Mesenchymal stem cell (in vitro differentiated cells and primary cell): Measurements from ENCODE around the gene CYTL1.
A peak's percentile ranks its signal among the peaks of the same experiment; 100 is the strongest.

Experiments
- DNase-seq: peaks from one replicate; pipeline ENCODE4 v3.0.0-alpha.2; 2013
- H2AFZ ChIP-seq: one replicate; pipeline ENCODE4 v1.6.1; 2013; ENCODE audit warnings: low read depth, mild to moderate bottlenecking, control low read depth, inconsistent platforms, low read length, moderate library complexity
- H2AK5ac ChIP-seq: 2 replicates; pipeline ENCODE4 v1.6.1; 2013; ENCODE audit warnings: low read length, moderate library complexity, mild to moderate bottlenecking, inconsistent platforms; ENCODE audit not compliant: severe bottlenecking
- H2BK120ac ChIP-seq: one replicate; pipeline ENCODE4 v1.6.1; 2013; ENCODE audit warnings: low read depth, mild to moderate bottlenecking, inconsistent platforms, low read length, moderate library complexity
- H2BK12ac ChIP-seq, 2 experiments: one replicate each; pipeline ENCODE4 v1.6.1; 2013; ENCODE audit warnings: inconsistent platforms in 2 of 2, low read length in 2 of 2, mild to moderate bottlenecking in 2 of 2, moderate library complexity in 2 of 2, control low read depth in 1 of 2
- H2BK15ac ChIP-seq: one replicate; pipeline ENCODE4 v1.6.1; 2013; ENCODE audit warnings: mild to moderate bottlenecking, low read depth, inconsistent platforms; ENCODE audit not compliant: poor library complexity, severe bottlenecking
- H2BK5ac ChIP-seq: 2 replicates; pipeline ENCODE4 v1.6.1; 2013; ENCODE audit warnings: low read depth, mild to moderate bottlenecking, low read length, control low read depth, inconsistent platforms; ENCODE audit not compliant: poor library complexity, severe bottlenecking
- H3K14ac ChIP-seq, 2 experiments: one replicate each; pipeline ENCODE4 v1.6.1; 2013; ENCODE audit warnings: inconsistent platforms in 2 of 2, low read length in 2 of 2, control low read depth in 1 of 2, mild to moderate bottlenecking in 1 of 2, moderate library complexity in 1 of 2
- H3K18ac ChIP-seq, 2 experiments: one replicate each; pipeline ENCODE4 v1.6.1; 2013; ENCODE audit warnings: inconsistent platforms in 2 of 2, low read length in 2 of 2, control low read depth in 1 of 2, low read depth in 1 of 2, mild to moderate bottlenecking in 1 of 2
- H3K23ac ChIP-seq, 2 experiments: one replicate each; pipeline ENCODE4 v1.6.1; 2013; ENCODE audit warnings: inconsistent platforms in 2 of 2, low read length in 2 of 2, mild to moderate bottlenecking in 2 of 2, moderate library complexity in 2 of 2, control low read depth in 1 of 2
- H3K27ac ChIP-seq: 2 replicates; pipeline ENCODE4 v1.5.1; 2013; ENCODE audit warnings: mild to moderate bottlenecking, moderate library complexity, low read length, control low read depth, inconsistent platforms; ENCODE audit not compliant: poor library complexity, severe bottlenecking
- H3K27me3 ChIP-seq, 2 experiments: 2 replicates each; pipeline versions ENCODE4 v1.6.1 to v1.7.0; 2013; ENCODE audit warnings: low read length in 2 of 2, mild to moderate bottlenecking in 2 of 2, moderate library complexity in 2 of 2, control low read depth in 1 of 2, inconsistent platforms in 1 of 2; ENCODE audit not compliant: control insufficient read depth in 1 of 2, insufficient read depth in 1 of 2
- H3K36me3 ChIP-seq, 2 experiments: 2 replicates each; pipeline versions ENCODE4 v1.6.1 to v1.7.0; 2013; ENCODE audit warnings: low read length in 2 of 2, control low read depth in 1 of 2, inconsistent platforms in 1 of 2, low read depth in 1 of 2, mild to moderate bottlenecking in 1 of 2; ENCODE audit not compliant: insufficient read depth in 2 of 2, control insufficient read depth in 1 of 2
- H3K4ac ChIP-seq, 2 experiments: one replicate each; pipeline ENCODE4 v1.6.1; 2013; ENCODE audit warnings: inconsistent platforms in 2 of 2, low read length in 2 of 2, mild to moderate bottlenecking in 2 of 2, moderate library complexity in 2 of 2, control low read depth in 1 of 2, low read depth in 1 of 2
- H3K4me1 ChIP-seq: 2 replicates; pipeline ENCODE4 v1.6.1; 2013; ENCODE audit warnings: low read depth, low read length, control low read depth; ENCODE audit not compliant: control insufficient read depth, insufficient read depth
- H3K4me2 ChIP-seq: 2 replicates; pipeline ENCODE4 v1.6.1; 2013; ENCODE audit warnings: low read length, mild to moderate bottlenecking, inconsistent platforms; ENCODE audit not compliant: poor library complexity, severe bottlenecking
- H3K4me3 ChIP-seq, 2 experiments: 2 replicates each; pipeline versions ENCODE4 v1.5.1 to v1.7.0; 2013; ENCODE audit warnings: low read length in 2 of 2, mild to moderate bottlenecking in 2 of 2, control low read depth in 1 of 2, low read depth in 1 of 2; ENCODE audit not compliant: insufficient read depth in 1 of 2
- H3K79me1 ChIP-seq: replicated peaks from 2 replicates; pipeline ENCODE4 v1.6.1; 2013; ENCODE audit warnings: mild to moderate bottlenecking, control low read depth, low read length, inconsistent platforms; ENCODE audit not compliant: poor library complexity, severe bottlenecking
- H3K9ac ChIP-seq: 2 replicates; pipeline ENCODE4 v1.7.0; 2013; ENCODE audit warnings: mild to moderate bottlenecking, low read length, moderate library complexity
- H3K9me3 ChIP-seq: 2 replicates; pipeline ENCODE4 v1.7.0; 2013; ENCODE audit warnings: mild to moderate bottlenecking, low read length; ENCODE audit not compliant: control insufficient read depth
- H4K8ac ChIP-seq: one replicate; pipeline ENCODE4 v1.6.1; 2013; ENCODE audit warnings: inconsistent platforms, mild to moderate bottlenecking, low read length, moderate library complexity
- H4K91ac ChIP-seq: one replicate; pipeline ENCODE4 v1.6.1; 2013; ENCODE audit warnings: mild to moderate bottlenecking, low read length, inconsistent platforms
- WGBS: methylation state at CpG from one replicate; pipeline ENCODE4 v1.1.7; 2013; ENCODE audit warnings: mixed read lengths; 5-methylcytosine and 5-hydroxymethylcytosine counted together

Gene CYTL1

DNA sequence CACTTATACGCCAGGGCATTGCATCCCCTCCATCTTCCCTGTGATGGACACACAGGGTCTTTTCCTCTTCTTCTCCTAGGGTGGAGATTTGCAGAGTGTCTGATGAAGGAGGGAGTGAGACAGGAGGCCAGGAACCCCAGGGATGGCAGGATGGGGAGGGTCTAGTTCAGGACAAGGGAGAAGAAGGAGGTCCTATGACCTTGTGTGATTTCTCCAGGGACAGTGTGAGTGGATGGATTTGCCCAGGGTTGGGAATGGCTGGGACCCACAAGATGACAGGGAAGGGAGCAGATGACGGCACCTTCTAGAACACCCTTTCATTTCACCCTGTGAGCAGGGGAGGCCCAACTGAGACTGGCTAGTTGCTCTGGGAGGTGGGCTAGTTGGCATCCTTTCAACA, 34.2 kb downstream of the CYTL1 start:
- Histone ChIP-seq H3K4me3 (no peak overlapping the region), H3K18ac (no peak overlapping the region), H3K4me1 (no peaks in the 10 kb centered on the region), H3K23ac (no peak overlapping the region), H2AK5ac (no peak overlapping the region), H3K27ac (no peak overlapping the region), H2AFZ (no peak overlapping the region), H2BK5ac (no peak overlapping the region), H3K36me3 (no peaks in the 10 kb centered on the region), H2BK15ac (no peak overlapping the region), H3K79me1 (no peaks in the 10 kb centered on the region), H2BK120ac (no peak overlapping the region), H3K9me3 (no peaks in the 10 kb centered on the region), H2BK12ac (no peak overlapping the region), H3K14ac (no peak overlapping the region), H3K4me2 (no peak overlapping the region), H3K27me3 (peaks cover 0 to 3% of the 10 kb centered on the region in 2 experiments), H3K9ac (no peak overlapping the region), H4K91ac (no peak overlapping the region), H3K4ac (no peak overlapping the region), H4K8ac (no peak overlapping the region)
- no CpG with 5 or more reads among the region's 2 CpGs for WGBS
- no peak for DNase-seq

DNA sequence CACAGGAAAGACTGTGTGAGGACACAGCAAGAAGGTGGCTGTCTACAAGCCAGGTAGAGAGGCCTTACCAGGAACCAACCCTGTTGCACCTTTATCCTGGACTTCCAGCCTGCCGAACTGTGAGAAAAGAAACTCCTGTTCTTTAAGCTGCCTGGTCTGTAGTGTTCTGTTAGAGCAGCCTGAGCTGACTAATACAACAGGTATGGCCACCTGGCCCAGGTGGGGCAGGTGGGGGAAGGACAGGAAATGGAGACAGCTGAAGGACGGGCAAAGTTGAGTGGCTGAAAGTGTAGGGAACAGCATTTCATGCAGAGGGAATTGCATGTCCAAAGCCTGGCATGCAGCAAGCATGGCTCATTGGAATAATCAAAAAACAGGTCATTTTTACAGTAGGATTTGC, 35.1 kb downstream of the CYTL1 start:
- H3K9ac ChIP-seq = no peak overlapping the region
- no peak overlapping the region for H3K4me2 ChIP-seq
- H3K4me1 ChIP-seq = no peaks in the 10 kb centered on the region
- no peak overlapping the region for H3K27ac ChIP-seq
- H3K9me3 ChIP-seq = no peaks in the 10 kb centered on the region
- no peak overlapping the region for H2AK5ac ChIP-seq
- H3K4me3 ChIP-seq = no peak overlapping the region
- no peak overlapping the region for H2AFZ ChIP-seq
- H3K79me1 ChIP-seq = no peaks in the 10 kb centered on the region
- no peak overlapping the region for H3K4ac ChIP-seq
- no peak overlapping the region for H2BK12ac ChIP-seq
- peaks cover 0 to 3% of the 10 kb centered on the region in 2 experiments for H3K27me3 ChIP-seq
- no peak overlapping the region for H4K91ac ChIP-seq
- H3K14ac ChIP-seq = no peak overlapping the region
- no peak overlapping the region for H4K8ac ChIP-seq
- H2BK120ac ChIP-seq = no peak overlapping the region
- 80% methylated on average over 2 of the region's 2 CpGs for WGBS
- no peak overlapping the region for H2BK15ac ChIP-seq
- no peak overlapping the region for H3K23ac ChIP-seq
- no peak overlapping the region for H2BK5ac ChIP-seq
- no peak overlapping the region for H3K18ac ChIP-seq
- no peaks in the 10 kb centered on the region for H3K36me3 ChIP-seq
- DNase-seq = no peak

DNA sequence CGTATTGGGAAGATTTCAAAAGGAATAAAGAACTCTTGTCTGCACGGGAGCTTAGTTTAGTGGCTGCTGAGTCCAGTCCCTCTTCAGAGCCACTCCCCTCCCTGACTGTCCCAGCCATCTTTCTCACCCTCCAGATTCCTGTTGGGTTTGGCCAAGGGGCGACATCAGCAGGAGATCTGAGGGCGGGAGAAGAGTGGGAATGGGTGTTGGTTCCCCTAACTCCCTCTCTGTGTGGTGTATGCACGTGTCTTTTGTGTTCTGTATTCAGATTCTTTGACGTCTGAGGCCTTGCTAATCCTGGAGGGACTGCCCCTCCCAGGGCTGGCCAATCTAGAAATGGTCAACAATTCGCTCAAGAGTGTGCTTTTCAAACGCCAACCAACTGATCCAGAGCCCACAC, 37.4 kb downstream of the CYTL1 start:
- Histone ChIP-seq H3K27ac (no peak overlapping the region), H2AFZ (no peak overlapping the region)
- 57% methylated on average over 5 of the region's 8 CpGs for WGBS

DNA sequence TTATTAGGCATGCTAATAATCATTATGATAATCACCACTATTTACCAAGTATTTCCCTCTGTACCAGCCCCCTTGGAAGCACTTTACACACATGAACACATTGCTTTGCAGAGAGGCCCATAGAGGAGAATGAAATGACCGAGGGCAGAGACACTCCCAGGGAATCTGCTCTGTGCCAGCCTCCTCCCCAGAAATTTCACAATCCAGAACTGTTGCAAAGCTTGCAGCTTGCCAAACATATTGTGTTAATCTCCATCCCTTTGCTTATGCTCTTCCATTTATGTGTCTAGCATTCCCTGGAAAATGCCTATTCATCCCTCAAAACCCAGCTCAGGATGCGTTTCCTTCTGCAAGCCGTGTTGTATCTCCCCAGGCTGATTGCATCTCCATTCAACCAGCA, 37.8 kb downstream of the CYTL1 start:
- no peaks in the 10 kb centered on the region for H3K36me3 ChIP-seq
- no peak overlapping the region for H4K91ac ChIP-seq
- no peak overlapping the region for H2BK120ac ChIP-seq
- no peak overlapping the region for H2AK5ac ChIP-seq
- H3K18ac ChIP-seq = no peak overlapping the region
- H3K4me1 ChIP-seq = no peaks in the 10 kb centered on the region
- peak overlapping the region in 1 of 2 experiments; percentile 49 for H3K4me3 ChIP-seq
- no peaks in the 10 kb centered on the region for H3K79me1 ChIP-seq
- H3K4me2 ChIP-seq = no peak overlapping the region
- no peak for DNase-seq
- H3K23ac ChIP-seq = no peak overlapping the region
- no peak overlapping the region for H3K14ac ChIP-seq
- H2BK5ac ChIP-seq = no peak overlapping the region
- H3K9ac ChIP-seq = peak overlapping the region; percentile 25
- no peak overlapping the region for H3K4ac ChIP-seq
- WGBS = 88% methylated on average over 3 of the region's 3 CpGs
- no peaks in the 10 kb centered on the region for H3K9me3 ChIP-seq
- H3K27me3 ChIP-seq = peaks cover 0 to 3% of the 10 kb centered on the region in 2 experiments
- no peak overlapping the region for H3K27ac ChIP-seq
- no peak overlapping the region for H2AFZ ChIP-seq
- H4K8ac ChIP-seq = no peak overlapping the region
- H2BK12ac ChIP-seq = no peak overlapping the region
- H2BK15ac ChIP-seq = no peak overlapping the region

More for the DNA sequence above, 37.4 kb downstream of the CYTL1 start:
- Histone ChIP-seq H3K4me1 (no peaks in the 10 kb centered on the region), H2BK15ac (no peak overlapping the region), H3K27me3 (peaks cover 0 to 3% of the 10 kb centered on the region in 2 experiments), H2BK120ac (no peak overlapping the region), H3K18ac (no peak overlapping the region), H2BK12ac (no peak overlapping the region), H3K4me3 (no peak overlapping the region), H2BK5ac (no peak overlapping the region), H3K79me1 (no peaks in the 10 kb centered on the region), H3K4ac (no peak overlapping the region), H4K8ac (no peak overlapping the region), H3K4me2 (no peak overlapping the region), H3K9me3 (no peaks in the 10 kb centered on the region), H4K91ac (no peak overlapping the region), H3K14ac (no peak overlapping the region), H2AK5ac (no peak overlapping the region), H3K23ac (no peak overlapping the region), H3K36me3 (no peaks in the 10 kb centered on the region), H3K9ac (peak overlapping the region; percentile 20)
- no peak for DNase-seq
